ENCODE data around the gene PADI6. TPM values are rescaled to one million over a fixed set of nuclear protein-coding genes. Genes with fewer than 3 reads are reported as not detected.
A peak's percentile ranks its signal among the peaks of the same experiment; 100 is the strongest.

The PADI6 gene
- total RNA-seq, 3 donors from 2014 or later = not detected

- no peaks in the 10 kb centered on the region for H3K4me1 ChIP-seq (ENCODE audit: low read depth)
- ATAC-seq = no peak
- no peaks in the 10 kb centered on the region for H3K9me3 ChIP-seq
- intact Hi-C loops (cut with DNase I, micrococcal nuclease) = no loop called here
- no peak for DNase-seq
- TF ChIP-seq CTCF (IDR thresholded peaks at IDR 0.05) = no peak
- H3K4me3 ChIP-seq = no peak overlapping the region
- H3K36me3 ChIP-seq (ENCODE audit: low read depth) = peaks cover 17% of the 10 kb centered on the region
These were observed 37.4 kb downstream of the PADI6 start for GRCh38 chr1:17409391-17409811.

GRCh38 chr1:17412093-17412870 is 40.3 kb downstream of the PADI6 start:
- H3K9me3 ChIP-seq = no peaks in the 10 kb centered on the region
- H3K36me3 ChIP-seq (ENCODE audit: low read depth) = peaks cover 17% of the 10 kb centered on the region
- DNase-seq (no peak), ATAC-seq (no peak)
- no peak overlapping the region for H3K4me3 ChIP-seq
- intact Hi-C loops (cut with DNase I, micrococcal nuclease) = no loop called here
- TF ChIP-seq CTCF (IDR thresholded peaks at IDR 0.05) = no peak
- H3K4me1 ChIP-seq (ENCODE audit: low read depth) = no peaks in the 10 kb centered on the region

- Histone ChIP-seq H3K9me3 (no peaks in the 10 kb centered on the region), H3K36me3 (ENCODE audit: low read depth) (peaks cover 17% of the 10 kb centered on the region), H3K4me3 (no peak overlapping the region), H3K4me1 (ENCODE audit: low read depth) (no peaks in the 10 kb centered on the region)
- DNase-seq = no peak
- TF ChIP-seq CTCF (IDR thresholded peaks at IDR 0.05) = no peak
- intact Hi-C loops (cut with DNase I, micrococcal nuclease) = no loop called here
- ATAC-seq = no peak
These were observed 42.0 kb downstream of the PADI6 start for GRCh38 chr1:17414022-17414421.

- no peak for ATAC-seq
These were observed 44.4 kb downstream of the PADI6 start for GRCh38 chr1:17416389-17416788.

GRCh38 chr1:17419626-17420328 is 47.8 kb downstream of the PADI6 start:
- DNase-seq = peak; percentile 68 to 82 (median 80)
- TF ChIP-seq CTCF (IDR thresholded peaks at IDR 0.05) = peak; percentile 99
- Histone ChIP-seq H3K9me3 (no peaks in the 10 kb centered on the region), H3K4me1 (ENCODE audit: low read depth) (no peaks in the 10 kb centered on the region), H3K36me3 (ENCODE audit: low read depth) (peaks cover 7% of the 10 kb centered on the region), H3K4me3 (no peak overlapping the region)
- intact Hi-C loops (cut with DNase I, micrococcal nuclease) = loop anchor here in 1 of 2 donors (5.0 kb wide), 1 partner anchor 58 kb away; no protein-coding TSS in a partner anchor
- ATAC-seq = peak; percentile 94

More at GRCh38 chr1:17416389-17416788, 44.4 kb downstream of the PADI6 start:
- intact Hi-C loops (cut with DNase I, micrococcal nuclease) = no loop called here
- no peak for DNase-seq
- Histone ChIP-seq H3K9me3 (no peaks in the 10 kb centered on the region), H3K4me1 (ENCODE audit: low read depth) (no peaks in the 10 kb centered on the region), H3K36me3 (ENCODE audit: low read depth) (peaks cover 24% of the 10 kb centered on the region), H3K4me3 (no peak overlapping the region)
- no peak for TF ChIP-seq CTCF (IDR thresholded peaks at IDR 0.05)

Measured in mucosa of descending colon (tissue), 3 donors.